Fibroblast of the aortic adventitia (primary cell): ENCODE measurements around the gene SNED1. TPM values are rescaled to one million over a fixed set of nuclear protein-coding genes. Genes with fewer than 3 reads are reported as not detected.

ENCODE experiments used
- DNase-seq: peaks from one replicate; pipeline ENCODE4 v3.0.0-alpha.2; 2010; ENCODE audit warnings: low read depth
- H3K4me3 ChIP-seq: 2 replicates; pipeline ENCODE4 v1.5.1; 2011; ENCODE audit warnings: low read depth, mild to moderate bottlenecking, control low read depth, low read length, moderate library complexity
- total RNA-seq: library from RNA; depleted of rRNA; stranded (reverse); fragments of >200 nt; gene quantifications from 2 replicates; pipeline ENCODE4 v1.2.3, GENCODE V29; 2012; ENCODE audit warnings: low replicate concordance
- TF ChIP-seq, protein P1 (sequence below): IDR thresholded peaks from 2 replicates; pipeline ENCODE4 v1.5.1; 2011; ENCODE audit warnings: mild to moderate bottlenecking, low read length, control low read depth, inconsistent platforms; ENCODE audit not compliant: insufficient read depth

The SNED1 gene
- total RNA-seq, 1 donor: 77.5 TPM

DNA sequence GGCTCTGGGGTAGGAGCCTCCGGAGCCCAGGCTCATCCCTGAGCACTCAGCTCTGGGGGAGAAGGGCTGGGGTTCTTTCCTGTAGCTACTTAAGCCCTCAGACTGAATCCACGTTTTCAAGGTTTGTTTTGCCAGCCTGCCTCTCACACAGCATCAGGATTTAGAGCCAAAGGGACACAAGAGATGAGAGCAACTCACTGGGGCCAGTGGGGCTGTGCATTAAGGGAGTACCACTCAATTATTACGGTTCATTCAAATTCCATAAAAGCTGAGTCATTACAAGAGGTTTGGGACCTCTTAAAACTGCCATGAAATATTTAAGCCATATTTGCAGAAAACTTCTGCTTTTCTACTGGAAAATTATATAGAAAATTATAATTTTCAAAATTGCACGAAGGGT, 17.1 kb upstream of the SNED1 start:
- DNase-seq: peak; percentile 62
- TF ChIP-seq, protein P1, sequence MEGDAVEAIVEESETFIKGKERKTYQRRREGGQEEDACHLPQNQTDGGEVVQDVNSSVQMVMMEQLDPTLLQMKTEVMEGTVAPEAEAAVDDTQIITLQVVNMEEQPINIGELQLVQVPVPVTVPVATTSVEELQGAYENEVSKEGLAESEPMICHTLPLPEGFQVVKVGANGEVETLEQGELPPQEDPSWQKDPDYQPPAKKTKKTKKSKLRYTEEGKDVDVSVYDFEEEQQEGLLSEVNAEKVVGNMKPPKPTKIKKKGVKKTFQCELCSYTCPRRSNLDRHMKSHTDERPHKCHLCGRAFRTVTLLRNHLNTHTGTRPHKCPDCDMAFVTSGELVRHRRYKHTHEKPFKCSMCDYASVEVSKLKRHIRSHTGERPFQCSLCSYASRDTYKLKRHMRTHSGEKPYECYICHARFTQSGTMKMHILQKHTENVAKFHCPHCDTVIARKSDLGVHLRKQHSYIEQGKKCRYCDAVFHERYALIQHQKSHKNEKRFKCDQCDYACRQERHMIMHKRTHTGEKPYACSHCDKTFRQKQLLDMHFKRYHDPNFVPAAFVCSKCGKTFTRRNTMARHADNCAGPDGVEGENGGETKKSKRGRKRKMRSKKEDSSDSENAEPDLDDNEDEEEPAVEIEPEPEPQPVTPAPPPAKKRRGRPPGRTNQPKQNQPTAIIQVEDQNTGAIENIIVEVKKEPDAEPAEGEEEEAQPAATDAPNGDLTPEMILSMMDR: no peak
- no peak overlapping the region for H3K4me3 ChIP-seq

- TF ChIP-seq, protein P1: no peak
- DNase-seq: no peak
- no peak overlapping the region for H3K4me3 ChIP-seq
Measured at GRCh38 chr2:240981871-240982800, 16.3 kb upstream of the SNED1 start.

DNA sequence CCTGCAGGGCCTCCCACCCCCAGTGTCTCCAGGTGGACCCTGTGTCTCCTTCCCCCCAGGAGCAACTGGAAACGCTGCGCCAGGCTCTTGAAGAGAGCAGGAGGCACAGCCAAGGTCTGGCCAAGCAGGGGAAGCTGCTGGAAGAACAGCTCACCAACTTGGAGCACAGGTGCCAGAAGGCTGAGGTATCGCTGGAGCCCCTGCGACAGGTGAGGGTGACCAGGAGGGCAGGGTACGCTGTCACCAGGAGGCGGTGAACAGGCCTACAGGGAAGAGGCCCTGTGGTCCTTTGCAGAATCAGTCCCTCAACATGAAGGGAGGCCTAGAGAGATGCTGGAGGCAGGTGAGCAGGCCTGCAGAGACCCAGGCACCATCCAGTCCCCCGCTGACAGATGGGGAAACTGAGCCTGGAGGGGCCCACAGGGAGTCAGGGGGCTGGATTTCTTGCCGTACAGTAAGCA, 15.6 kb upstream of the SNED1 start:
- TF ChIP-seq, protein P1: no peak
- no peak overlapping the region for H3K4me3 ChIP-seq
- DNase-seq: no peak

DNA sequence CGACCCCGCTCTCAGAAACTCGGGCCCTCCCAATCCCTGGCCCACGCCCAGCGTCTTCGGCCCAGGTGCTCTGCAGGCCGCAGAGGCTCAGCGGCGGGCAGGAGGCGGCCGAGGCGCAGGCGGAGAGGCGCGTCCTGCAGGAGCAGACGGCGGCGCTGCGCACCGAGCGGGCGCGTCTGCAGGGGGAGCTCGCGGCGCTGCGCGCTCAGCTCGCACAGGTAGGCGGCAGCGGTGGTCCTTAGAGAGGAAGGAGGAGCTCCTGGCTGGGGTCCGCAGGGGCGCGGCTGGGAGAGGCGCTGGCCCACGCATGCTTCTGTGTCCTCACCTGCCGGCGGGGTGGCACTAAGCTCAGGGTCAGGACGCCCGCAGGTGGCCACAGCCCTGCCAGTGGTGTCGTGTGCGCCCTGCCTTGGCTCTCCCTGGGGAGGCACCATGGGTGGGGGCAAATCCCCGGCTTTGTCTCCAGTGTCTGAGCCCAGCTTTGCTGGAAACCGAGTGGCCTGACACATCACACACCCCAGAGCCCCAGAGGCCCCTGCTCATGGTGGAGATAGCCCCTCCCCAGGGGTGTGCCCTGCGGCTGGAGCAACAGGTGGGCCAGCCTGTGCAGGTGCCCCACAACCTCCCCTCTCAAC, 14.9 kb upstream of the SNED1 start:
- TF ChIP-seq, protein P1: peak; percentile 27
- no peak overlapping the region for H3K4me3 ChIP-seq
- no peak for DNase-seq

DNA sequence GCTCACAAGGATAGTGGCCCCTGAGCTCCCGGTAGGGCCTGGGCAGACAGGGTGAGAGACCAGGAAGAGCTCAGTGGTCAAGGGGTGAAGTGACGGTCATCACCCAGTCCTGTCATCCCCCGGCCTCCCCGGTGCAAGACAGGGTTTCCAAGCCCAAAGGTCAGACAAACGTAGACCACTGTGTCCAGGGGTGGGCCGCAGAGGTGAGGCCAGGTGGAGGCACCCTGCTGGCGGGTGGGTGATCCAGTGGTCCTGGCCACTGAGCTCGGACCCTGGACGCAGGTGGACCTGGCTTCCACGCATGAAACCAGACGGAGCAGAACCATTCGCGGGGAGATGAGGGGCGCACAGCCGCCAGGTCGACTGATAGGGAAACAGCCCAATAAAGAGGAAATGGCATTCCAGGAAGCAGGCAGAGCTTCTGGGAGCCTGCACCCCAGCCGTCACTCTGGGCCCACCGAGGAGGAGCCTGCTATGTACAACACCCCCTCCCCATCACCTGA, 14.4 kb upstream of the SNED1 start:
- TF ChIP-seq, protein P1: no peak

GRCh38 chr2:240985881-240986786, 12.3 kb upstream of the SNED1 start:
- TF ChIP-seq, protein P1: no peak
- DNase-seq: no peak
- no peak overlapping the region for H3K4me3 ChIP-seq

More for the DNA sequence above, 14.4 kb upstream of the SNED1 start:
- no peak for DNase-seq
- H3K4me3 ChIP-seq: no peak overlapping the region
